ENCODE data around the gene ZNF609. TPM values are rescaled to one million over a fixed set of nuclear protein-coding genes. Genes with fewer than 3 reads are reported as not detected.

ZNF609 gene
- total RNA-seq, 3 donors from 2014 or later (not counting 1 experiment from before 2014, with no cell fraction given): 40.3 to 59.7 (median 55.3) TPM

- no peaks in the 10 kb centered on the region for H3K27me3 ChIP-seq (ENCODE audit: control insufficient read depth, insufficient read depth, low read length)
- H3K27ac ChIP-seq (ENCODE audit: low read length): no peak overlapping the region
- WGBS (ENCODE audit: insufficient coverage): 51% methylated on average over 5 of the region's 5 CpGs
- H3K9me3 ChIP-seq (ENCODE audit: control insufficient read depth, insufficient read depth, low read length): no peaks in the 10 kb centered on the region
- peaks cover 34% of the 10 kb centered on the region for H3K4me1 ChIP-seq (ENCODE audit: control insufficient read depth, insufficient read depth, low read length)
- Mint-ChIP-seq H3K9me3 (no peaks in the 10 kb centered on the region), H3K4me1 (peaks cover 55 to 56% of the 10 kb centered on the region in 2 donors), H3K27ac (peak overlapping the region; percentile 83), H3K36me3 (no peaks in the 10 kb centered on the region), H3K4me3 (peak overlapping the region; percentile 75), H3K27me3 (ENCODE audit: low read depth in 2 of 2) (no peaks in the 10 kb centered on the region)
- DNase-seq (no peak), ATAC-seq (no peak)
- no peak overlapping the region for H3K4me3 ChIP-seq (ENCODE audit: low read length)
- intact Hi-C loops (cut with micrococcal nuclease): no loop called here
- no peaks in the 10 kb centered on the region for H3K36me3 ChIP-seq (ENCODE audit: control insufficient read depth, insufficient read depth, low read length)
- TF ChIP-seq CTCF (IDR thresholded peaks at IDR 0.05): no peak
Measured at GRCh38 chr15:64701482-64702184, 241.3 kb downstream of the ZNF609 start.

DNA sequence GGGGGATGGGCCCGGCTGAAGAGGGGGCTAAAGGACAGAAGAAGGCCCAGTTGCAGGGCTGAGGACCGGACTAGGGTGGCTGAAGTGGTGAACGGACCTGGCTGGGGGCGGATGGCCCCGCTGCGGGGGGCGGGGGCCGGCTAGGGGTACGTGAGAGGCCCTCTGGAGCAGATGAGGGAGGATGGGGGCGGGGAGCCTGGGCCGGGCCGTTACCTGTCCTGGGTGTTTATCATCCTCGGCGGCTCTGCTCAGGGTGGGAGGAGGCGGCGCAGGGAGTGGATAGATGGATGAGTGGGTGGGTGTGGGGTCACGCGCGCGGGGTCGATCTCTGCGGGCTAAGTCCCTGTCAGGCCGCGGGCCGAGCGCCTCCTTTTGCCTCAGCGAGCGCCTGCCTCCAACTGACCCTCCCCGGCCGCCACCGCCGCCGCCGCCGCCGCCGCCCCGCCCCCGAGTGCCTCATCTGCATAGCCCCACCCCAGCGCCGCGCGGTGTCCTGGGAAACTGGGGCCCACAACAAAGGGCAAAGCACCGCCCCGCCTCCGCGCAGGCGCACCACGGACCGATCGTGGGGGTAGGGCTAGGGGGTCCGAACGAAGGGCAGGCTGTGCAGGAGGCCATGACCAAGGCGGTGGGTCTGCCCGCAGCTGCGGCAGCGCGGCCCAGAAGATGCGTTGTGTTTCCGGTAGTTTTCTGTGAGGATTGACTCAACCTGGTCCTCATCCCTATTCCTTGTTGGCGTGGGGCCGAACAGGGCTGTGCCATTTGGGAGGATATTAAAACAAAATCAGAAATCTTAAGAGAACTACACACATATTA lies 242.6 kb downstream of the ZNF609 start:
- Mint-ChIP-seq H3K4me3 (peak overlapping the region; percentile 75), H3K36me3 (no peaks in the 10 kb centered on the region), H3K4me1 (peaks cover 50% of the 10 kb centered on the region in 2 donors), H3K27me3 (ENCODE audit: low read depth in 2 of 2) (no peaks in the 10 kb centered on the region), H3K27ac (peak overlapping the region; percentile 83), H3K9me3 (no peaks in the 10 kb centered on the region)
- peak; percentile 97 to 98 (median 97) for ATAC-seq
- DNase-seq: peak; percentile 94 to 95
- peaks cover 34% of the 10 kb centered on the region for H3K4me1 ChIP-seq (ENCODE audit: control insufficient read depth, insufficient read depth, low read length)
- no peaks in the 10 kb centered on the region for H3K27me3 ChIP-seq (ENCODE audit: control insufficient read depth, insufficient read depth, low read length)
- intact Hi-C loops (cut with micrococcal nuclease): no loop called here
- TF ChIP-seq CTCF (IDR thresholded peaks at IDR 0.05): no peak
- peak overlapping the region; percentile 81 for H3K4me3 ChIP-seq (ENCODE audit: low read length)
- H3K36me3 ChIP-seq (ENCODE audit: control insufficient read depth, insufficient read depth, low read length): no peaks in the 10 kb centered on the region
- no peaks in the 10 kb centered on the region for H3K9me3 ChIP-seq (ENCODE audit: control insufficient read depth, insufficient read depth, low read length)
- under 1% methylated on average over 62 of the region's 62 CpGs for WGBS (ENCODE audit: insufficient coverage)
- H3K27ac ChIP-seq (ENCODE audit: low read length): peak overlapping the region; percentile 74

DNA sequence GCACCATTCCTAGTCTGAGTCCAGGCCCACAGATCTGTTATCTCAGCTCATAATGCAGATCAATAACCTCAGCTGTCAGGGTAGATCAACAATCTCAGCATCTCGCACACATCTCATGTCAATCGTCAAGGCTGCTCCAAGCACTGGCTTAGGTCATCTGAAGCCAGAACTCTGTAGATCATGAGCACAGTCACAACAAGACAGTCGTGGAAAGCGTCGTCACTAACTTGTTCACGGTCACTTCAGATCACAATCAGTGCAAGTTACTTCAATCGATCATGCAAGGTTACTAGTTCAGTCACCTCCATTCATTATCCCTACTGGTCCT lies 243.2 kb downstream of the ZNF609 start:
- H3K4me1 ChIP-seq (ENCODE audit: control insufficient read depth, insufficient read depth, low read length): peaks cover 34% of the 10 kb centered on the region
- no peaks in the 10 kb centered on the region for H3K36me3 ChIP-seq (ENCODE audit: control insufficient read depth, insufficient read depth, low read length)
- ATAC-seq: no peak
- DNase-seq: no peak
- intact Hi-C loops (cut with micrococcal nuclease): no loop called here
- Mint-ChIP-seq H3K36me3 (no peaks in the 10 kb centered on the region), H3K27ac (peak overlapping the region; percentile 83), H3K9me3 (no peaks in the 10 kb centered on the region), H3K27me3 (ENCODE audit: low read depth in 2 of 2) (no peaks in the 10 kb centered on the region), H3K4me1 (peaks cover 44 to 50% of the 10 kb centered on the region in 2 donors), H3K4me3 (peak overlapping the region; percentile 75)
- no peaks in the 10 kb centered on the region for H3K27me3 ChIP-seq (ENCODE audit: control insufficient read depth, insufficient read depth, low read length)
- H3K4me3 ChIP-seq (ENCODE audit: low read length): peak overlapping the region; percentile 81
- 87% methylated on average over 7 of the region's 7 CpGs for WGBS (ENCODE audit: insufficient coverage)
- peak overlapping the region; percentile 74 for H3K27ac ChIP-seq (ENCODE audit: low read length)
- H3K9me3 ChIP-seq (ENCODE audit: control insufficient read depth, insufficient read depth, low read length): no peaks in the 10 kb centered on the region
- TF ChIP-seq CTCF (IDR thresholded peaks at IDR 0.05): no peak
